Activated CD4-positive, CD25-positive, alpha-beta regulatory T cell treated with anti-CD3 and anti-CD28 coated beads, Interleukin-2, amount 50 U/mL, for 72 hours (primary cell): Measurements from ENCODE around the gene PGLYRP3.
"Not testable (repeated sequence)": the region's sequence is repeated elsewhere in the genome, so short reads cannot be mapped to it uniquely, and the experiment has no call there.

ENCODE experiments used
- DNase-seq: peaks from one replicate; pipeline ENCODE4 v3.0.0; 2021

PGLYRP3 gene

DNA sequence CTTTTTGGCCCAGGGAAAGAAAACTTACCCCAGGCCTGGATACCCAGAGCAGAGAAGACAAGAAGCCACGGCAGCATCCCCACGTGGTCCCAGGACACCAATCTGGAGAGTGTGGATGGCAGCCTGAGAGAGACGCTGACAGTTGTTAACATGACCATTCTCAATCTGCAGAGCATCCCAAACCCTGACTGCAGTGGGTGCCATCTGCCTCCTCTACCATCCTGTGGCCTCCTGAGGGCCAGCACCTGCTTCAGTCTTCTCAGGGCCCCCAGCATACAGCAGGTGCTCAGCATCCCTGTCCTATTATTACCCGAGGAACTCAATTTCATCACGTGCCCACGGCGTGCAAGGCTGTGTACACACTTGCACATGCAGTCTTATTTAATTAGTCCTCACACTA is 35.1 kb upstream of the PGLYRP3 start:
- no peak for DNase-seq

DNA sequence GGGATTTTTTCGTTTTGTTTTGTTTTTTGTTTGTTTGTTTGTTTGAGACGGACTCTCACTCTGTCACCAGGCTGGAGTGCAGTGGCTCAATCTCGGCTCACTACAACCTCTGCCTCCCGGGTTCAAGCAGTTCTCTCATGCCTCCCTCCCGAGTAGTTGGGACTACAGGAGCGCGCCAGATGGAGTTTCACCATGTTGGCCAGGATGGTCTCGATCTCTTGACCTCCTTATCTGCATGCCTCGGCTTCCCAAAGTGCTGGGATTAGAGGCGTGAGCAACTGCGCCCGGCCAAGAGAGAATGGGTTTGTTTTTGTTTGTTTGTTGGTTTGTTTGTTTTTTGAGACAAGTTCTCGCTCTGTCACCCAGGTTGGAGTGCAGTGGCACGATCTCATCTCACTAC is 34.3 kb upstream of the PGLYRP3 start:
- not testable (repeated sequence) for DNase-seq

DNA sequence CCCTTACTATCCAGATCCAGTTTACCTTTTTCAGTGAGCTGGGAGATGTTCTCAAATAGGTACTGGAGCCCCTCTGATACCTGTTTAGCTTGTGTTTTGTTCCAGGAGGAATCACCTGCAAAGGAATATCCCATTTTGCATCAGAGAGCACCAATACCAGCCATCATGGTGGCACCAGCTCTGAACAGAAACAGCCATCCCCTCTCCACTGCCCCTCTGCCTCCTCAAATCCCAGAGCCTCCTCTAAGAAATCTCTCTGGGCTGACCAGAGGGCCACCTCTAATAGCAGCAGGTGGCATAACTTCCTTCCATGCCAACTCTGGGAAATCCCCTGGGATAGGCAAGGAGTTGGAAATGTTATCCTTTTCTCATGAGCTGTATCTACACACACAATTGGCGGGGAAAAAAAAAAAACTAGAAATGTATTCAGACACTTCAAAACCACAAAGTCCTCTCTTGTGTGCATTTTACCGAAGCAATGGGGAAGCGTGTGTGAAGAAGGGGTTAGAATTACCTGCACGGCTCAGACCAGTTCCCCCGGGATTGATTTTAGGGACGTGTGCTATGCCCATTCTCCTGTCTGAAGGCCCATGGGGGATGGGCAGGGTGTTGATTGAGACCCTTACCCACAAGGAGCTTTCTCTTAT is 33.4 kb upstream of the PGLYRP3 start:
- no peak for DNase-seq

DNA sequence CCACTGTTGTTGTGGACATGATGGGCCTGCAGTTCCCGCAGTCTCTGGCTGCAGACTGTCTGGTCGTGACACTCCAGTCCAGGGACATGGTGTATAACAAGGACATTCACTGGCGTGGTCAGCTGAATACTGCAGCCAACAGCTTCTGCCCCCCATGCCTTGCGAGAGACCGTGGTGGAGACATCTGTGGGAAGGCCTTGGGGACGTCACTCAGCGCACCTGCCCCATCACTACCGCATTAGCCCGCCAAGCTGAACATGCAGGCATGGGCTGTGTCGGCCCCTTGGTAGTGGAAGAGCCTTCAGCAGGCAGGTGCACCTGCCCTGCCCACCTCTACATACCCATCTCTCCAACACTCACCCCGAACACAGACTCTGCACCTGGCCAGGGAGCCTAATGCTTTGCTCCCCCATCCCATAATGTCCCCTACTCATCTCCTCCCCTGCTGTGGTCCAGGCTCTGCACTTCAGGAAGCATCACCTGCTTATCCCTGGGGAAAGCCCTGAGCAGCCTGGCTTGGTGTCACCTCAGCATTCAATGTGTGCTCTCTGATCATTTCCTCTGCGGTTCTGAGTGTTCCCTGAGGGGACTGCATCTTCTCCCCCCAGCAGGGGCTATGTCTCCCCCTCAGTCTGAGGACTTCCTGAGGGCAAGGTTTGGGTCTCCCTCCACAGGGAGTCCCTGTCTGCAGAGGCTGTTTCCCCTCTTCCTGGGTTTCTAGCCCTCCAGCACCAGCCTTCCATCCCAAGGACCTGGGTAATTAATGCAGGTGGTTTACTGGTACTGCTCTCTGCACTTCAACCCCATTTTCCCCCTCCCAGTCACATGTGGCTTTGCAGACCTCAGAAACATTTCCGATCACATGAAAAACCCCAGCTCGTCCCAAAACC is 32.7 kb upstream of the PGLYRP3 start:
- DNase-seq = no peak

DNA sequence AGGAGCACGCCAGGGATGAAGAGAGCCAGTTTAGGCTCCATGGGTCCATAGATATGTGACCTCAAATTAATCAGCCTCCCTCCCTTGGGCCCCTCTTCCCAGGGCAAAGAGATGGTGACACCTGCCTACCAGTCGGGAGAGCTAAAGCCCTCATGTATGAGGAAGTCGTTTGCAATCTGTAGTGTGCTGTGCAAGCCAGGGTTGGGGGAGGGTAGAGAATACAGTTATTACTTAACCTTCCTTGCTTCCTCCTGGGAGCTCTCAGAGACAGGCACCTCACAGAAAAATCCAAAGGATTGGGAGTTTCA is 31.9 kb upstream of the PGLYRP3 start:
- no peak for DNase-seq

DNA sequence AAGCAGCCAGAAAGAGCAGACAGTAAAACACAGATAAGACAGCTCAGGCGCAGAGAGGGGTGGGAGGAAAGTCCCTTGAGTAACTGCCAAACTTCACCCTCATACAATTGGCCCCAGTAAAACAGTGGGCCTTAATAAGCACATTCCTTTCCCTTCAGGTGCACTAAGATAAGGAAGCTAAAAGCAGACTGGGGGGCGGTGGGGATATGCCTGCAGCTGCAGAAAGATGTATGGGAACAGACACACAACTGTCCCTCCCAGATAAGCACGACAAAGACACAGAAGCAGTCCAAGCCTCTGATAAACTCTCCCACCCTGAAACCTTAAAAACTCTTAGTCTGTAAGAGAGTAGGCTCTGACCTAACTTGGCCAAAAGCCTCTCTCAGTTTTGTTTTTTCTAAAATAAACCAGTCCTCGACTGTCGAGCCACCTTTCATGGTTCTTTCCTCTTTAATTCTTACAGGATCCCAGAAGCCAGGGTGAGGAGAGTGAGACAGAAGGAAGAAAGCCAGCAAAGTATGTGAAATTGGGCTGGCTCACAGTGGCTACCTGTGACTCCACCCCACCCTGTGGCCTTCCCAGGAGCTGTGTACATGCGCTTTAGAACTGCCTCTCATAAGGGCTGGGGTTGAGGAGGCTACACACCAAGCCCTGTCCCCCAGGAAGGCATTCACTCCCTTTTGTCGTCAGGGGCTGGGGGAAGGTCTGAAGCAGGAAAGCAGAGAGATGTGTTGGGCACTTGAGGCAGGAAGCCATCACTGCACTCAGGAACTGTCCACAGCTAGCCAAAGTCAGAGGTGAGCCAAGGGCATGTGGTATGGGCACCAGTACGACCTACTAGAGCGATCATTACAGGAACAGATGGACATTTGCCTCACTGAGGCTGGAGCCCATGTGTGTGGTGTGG is 31.3 kb upstream of the PGLYRP3 start:
- no peak for DNase-seq

DNA sequence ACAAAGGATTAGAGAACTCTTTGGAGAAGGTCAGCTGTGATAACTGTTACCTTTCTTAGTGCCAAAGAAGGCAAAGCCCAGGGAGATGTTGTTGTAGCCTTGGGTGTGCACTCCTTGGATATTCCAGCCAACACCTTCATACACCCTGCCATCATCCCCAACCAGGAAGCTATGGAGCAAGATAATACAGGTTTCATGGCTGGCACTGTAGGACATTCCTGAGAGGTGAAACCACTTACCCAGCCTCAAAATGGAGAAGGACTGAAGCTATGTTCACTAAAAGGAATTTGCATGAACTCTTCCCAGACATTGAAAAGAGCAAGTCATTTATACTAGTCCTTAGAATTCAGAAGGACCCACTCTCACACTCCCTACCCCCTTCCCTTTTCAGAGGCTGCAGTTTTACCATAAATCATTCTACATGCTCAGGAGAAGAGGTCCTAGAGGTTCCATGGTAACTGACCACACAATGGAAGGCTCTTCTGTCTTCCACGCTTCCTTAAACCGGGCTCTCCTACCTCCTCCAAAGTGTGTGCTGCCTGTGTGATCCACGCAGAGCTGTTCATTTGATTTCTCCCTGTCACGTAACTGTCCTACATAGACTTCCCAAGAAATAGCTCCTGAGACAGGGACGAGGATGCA is 30.4 kb upstream of the PGLYRP3 start:
- DNase-seq = no peak

DNA sequence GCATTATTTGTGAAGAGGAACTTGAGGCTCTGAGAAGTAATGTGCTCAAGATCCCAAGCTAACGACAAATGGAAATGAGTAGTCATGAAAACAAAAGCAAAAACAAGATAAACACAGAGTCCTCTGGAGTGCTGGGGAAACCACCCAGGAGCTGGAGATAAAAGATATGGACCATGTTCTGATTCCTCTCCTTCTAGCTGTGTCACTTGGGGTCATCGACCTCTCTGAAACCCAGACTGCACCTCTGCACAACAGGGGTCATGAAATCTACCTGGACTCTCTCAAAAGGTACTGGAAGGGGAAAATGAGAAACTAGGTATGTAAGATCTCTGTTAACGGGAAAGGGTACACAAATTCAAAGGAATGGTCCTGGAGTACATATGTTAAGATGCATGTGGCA is 29.4 kb upstream of the PGLYRP3 start:
- no peak for DNase-seq

DNA sequence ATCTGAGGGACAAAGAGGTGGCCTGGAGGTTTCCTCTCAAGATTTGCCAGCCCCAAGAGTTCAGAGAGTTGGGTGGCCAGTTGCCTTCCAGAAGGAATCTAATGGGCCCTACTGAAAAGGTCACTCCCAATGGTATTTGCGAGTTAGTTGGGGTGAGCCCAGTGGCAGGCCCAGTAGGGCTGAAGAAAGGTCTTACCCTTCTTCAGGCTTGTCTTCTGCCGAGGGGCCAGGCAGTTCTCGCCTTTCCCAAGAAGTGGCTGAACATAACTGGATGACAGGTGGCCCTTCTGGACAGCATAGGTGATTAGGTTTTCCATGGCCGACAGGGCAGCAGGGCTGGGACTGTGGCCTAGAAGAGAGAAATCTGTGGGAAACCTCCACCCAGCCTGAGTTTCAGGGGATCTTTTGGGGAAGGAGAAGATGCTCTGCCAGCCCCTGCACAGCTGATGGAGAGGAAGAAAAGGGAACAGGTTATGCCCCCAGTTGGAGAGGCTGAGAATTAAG is 28.7 kb upstream of the PGLYRP3 start:
- DNase-seq = no peak

DNA sequence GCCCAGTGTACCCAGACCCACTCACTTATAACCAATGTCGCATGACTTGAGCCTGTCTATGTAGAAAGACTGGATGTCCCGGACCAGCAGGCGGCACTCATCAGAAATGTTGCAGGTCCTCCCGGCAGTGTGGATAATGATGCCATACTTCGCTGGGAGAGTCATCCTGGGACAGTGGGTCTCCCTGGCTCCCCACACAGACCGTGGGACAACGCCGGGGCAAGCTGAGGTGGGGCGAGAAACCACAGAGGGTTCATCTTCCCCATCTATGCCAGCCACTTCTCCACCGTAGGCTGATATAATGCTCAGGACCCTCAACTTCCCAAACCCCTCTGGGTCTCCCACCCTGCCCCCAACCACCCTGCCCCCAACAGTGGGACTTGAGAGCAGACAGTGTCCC is 27.6 kb upstream of the PGLYRP3 start:
- DNase-seq = no peak

DNA sequence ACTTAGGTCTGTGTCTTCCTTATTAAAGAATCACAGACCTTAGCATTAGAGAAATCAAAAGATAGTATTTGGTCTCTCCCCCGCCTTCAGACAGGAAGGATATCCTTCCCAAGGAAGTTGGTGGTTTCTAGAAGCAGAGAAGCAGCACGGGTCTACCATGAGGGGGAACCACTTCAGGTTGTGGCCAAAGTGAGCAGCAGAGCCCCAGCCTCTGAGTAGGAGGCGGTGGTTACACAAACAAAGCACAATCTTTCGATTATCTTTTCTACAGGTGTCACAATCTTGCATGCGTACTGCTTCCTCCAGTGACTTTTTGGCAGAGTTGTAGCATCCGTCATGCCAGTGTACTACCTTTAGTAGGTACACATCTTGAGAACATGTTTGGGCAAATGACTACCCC is 27.1 kb upstream of the PGLYRP3 start:
- DNase-seq = no peak

DNA sequence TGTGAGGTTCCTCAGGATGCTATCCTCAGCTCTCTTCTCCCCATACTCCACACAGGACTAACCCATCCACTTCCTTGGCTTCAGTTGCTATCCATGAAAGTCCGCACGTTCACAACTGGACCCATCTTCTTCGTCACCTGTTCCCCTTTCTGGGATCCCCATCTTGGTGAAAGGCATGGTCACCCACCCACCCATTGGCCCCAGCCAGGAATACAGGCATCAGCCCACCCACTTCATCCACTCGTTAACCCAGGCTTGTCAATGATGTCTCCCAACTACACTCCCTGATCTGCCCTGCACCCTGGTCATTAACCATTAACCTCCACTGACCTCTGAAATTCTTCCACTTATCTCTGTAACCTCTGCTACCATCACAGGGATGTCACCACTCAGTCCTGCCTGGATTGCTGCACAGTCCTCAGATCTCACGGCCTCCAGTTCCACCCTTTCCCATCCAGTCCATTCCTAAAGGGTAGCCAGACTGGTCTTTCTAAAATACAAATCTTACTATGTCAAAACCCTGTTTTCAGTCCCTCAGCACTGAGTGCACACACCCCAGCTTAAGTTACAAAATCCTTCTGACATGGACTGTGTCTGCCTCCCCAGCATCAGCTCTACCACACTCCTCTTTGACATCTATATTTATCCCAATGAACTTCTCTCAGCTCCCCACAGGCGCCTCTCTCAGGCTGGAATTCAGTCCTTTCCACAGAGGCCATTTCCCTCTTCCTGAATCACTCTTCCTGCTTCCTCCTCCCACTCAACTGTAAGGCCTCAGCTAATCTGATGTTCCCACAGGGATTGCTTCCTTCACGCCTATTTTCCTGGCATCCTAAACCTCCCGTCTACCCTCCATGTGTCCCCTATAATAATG is 25.5 kb upstream of the PGLYRP3 start:
- no peak for DNase-seq

DNA sequence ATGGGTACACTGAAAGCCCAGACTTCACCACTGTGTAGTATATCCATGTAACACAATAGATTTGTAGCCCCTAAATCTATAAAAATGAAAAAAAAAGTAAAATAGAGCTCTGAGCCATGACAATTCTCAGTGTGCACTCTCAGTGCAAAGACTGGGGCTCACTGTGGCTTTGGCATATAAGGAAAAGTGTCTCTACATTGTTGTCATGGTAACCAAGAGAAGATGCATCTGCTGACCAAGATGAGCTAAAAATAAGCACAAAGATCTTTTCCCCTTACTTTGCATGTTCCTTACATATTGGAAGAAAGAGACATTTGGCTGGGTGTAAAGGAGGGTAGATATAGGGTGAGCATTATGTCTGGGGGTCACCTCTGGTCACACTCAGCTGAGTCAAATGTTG is 23.9 kb upstream of the PGLYRP3 start:
- DNase-seq = no peak

DNA sequence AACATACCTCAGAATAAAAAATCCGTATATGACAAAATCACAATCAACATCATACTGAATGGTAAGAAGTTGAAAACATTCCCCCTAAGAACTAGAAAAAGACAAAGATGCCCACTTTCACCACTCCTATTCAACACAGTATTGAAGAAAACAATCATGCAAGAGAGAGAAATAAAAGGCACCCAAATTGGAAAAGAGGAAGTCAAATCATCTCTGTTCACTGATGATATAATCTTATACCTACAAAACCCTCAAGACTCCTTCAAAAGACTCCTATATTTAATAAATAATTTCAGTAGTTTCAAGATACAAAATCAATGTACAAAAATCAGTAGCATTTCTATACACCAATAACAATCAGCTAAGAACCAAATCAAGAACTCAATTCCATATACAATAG is 21.1 kb upstream of the PGLYRP3 start:
- no peak for DNase-seq

DNA sequence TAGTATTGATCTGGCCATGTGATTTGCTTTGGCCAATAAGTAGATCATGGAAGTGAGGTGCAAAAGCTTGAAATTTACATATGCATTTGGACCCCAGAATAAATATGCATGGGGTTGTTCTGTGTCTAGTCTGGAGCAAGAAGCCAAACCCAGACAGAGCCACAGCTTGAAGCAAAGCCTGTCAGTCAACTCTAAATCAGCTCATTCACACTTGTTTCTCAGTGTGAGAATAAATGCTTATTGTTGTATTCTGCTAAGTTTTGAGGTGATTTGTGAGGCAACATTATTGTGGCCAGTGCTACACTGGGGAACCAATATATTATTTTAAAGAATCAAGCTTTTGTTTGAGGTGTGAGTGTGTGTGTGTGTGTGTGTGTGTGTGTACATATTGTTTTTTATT is 12.2 kb upstream of the PGLYRP3 start:
- no peak for DNase-seq

DNA sequence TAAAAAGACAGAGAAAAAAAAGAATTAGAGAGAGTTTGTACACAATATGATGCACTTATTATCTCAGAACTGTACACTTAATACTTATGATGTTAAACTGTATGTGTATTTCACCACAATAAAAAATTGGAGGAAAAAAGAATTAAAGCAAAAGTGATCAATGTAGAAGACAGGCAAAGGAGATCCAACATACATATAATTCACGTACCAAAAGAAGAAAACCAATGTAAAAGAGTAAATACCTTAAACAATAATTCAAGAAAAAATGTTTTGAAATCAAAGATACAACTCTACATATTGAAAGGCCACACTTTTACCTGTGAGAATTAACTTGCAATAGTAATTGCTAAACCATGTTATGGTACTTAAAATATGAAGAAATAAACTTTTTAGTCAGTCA is 9.8 kb upstream of the PGLYRP3 start:
- DNase-seq = no peak

DNA sequence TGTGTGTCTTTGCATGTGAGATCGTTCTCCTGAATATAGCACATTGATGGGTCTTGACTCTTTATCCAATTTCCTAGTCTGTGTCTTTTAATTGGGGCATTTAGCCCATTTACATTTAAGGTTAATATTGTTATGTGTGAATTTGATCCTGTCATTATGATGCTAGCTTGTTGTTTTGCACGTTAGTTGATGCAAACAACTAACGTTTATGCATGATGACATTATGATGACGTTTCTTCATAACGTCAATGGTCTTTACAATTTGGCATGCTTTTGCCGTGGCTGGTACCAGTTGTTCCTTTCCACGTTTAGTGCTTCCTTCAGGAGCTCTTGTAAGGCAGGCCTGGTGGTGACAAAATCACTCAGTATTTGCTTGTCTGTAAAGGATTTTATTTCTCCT is 5.4 kb upstream of the PGLYRP3 start:
- not testable (repeated sequence) for DNase-seq

DNA sequence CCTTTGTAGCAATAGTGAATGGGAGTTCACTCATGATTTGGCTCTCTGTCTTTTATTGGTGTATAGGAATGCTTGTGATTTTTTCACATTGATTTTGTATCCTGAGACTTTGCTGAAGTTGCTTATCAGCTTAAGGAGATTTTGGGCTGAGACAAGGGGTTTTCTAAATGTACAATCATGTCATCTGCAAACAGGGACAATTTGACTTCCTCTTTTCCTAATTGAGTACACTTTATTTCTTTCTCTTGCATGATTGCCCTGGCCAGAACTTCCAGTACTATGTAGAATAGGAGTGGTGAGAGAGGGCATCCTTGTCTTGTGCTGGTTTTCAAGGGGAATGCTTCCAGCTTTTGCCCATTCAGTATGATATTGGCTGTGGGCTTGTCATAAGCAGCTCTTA is 3.3 kb upstream of the PGLYRP3 start:
- DNase-seq = not testable (repeated sequence)

DNA sequence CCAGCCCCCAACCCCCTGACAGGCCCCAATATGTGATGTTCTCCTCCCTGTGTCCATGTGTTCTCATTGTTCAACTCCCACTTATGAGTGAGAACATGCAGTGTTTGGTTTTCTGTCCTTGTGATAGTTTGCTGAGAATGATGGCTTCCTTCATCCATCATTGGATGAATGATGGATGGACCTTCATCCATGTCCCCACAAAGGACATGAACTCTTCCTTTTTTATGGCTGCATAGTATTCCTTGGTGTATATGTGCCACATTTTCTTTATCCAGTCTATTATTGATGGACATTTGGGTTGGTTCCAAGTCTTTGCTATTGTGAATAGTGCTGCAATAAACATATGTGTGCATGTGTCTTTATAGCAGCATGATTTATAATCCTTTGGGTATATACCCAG is 1.6 kb upstream of the PGLYRP3 start:
- not testable (repeated sequence) for DNase-seq

DNA sequence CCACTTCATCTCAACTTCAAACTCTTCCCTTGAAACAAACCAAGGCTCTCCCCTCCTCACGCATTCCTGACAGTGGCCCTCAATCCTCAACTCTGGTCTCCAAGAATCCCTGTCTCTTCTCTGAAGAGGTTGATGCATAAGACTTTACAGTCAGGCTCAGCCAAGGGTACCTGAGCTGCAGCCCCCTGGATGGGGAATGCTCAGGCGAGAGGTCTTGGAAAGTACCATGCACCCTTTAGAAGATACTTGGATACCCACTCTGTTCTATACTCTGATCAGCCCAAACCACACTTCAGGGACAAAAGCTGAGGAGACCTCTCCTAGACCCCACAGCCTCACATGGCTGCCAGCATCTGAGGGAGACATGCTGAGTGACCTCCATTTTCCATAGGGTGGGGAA is 536 bp upstream of the PGLYRP3 start:
- no peak for DNase-seq

DNA sequence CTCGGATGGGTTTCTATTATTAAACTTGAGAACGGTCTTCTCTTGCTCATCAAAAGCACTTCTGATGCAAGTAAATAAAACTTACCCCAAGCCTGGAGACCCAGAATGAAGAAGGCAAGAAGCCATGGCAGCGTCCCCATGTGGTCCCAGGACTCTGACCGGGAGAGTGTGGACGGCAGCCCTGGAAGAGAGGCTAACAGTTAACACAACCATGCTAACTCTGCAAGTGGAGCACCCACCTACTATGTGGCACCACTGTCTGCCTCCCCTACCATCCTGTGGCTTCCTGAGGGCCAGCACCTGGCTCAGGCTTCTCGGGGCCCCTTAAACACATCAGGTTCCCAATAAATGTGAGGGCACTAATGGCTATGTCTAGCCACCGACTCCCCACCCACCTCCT is 2.2 kb downstream of the PGLYRP3 start:
- no peak for DNase-seq

DNA sequence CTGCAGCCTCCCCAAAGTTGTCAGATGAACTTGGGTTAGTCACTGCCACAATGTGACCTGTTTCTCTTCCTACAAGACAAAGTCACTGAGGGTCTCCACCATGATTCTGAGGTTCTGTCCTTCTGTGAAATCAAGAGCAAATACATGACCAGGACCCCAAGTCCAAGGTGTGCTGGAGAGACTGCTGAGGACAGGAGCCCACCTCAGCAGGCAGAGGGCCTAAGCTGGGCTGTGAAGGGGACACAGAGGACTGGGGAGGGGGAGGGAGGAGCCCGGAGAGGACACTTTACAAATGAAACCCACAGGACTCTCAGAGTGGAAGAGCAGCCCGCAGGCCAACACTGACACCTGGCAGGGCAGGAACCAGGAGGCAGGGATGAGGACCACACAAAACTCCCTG is 3.3 kb downstream of the PGLYRP3 start:
- no peak for DNase-seq
